Hepatocyte (in vitro differentiated cells): ENCODE results near the gene ZNF488. TPM values are rescaled to one million over a fixed set of nuclear protein-coding genes. Genes with fewer than 3 reads are reported as not detected.

Experiments
- DNase-seq: peaks from one replicate; pipeline ENCODE4 v3.0.0-alpha.2; 2016; ENCODE audit warnings: low spot score
- H2AFZ ChIP-seq: fragments of 200-600 bp; sonication (generic); 2 replicates; pipeline ENCODE4 v1.6.0; 2016; ENCODE audit warnings: antibody characterized with exemption, mild to moderate bottlenecking
- H3K27ac ChIP-seq: fragments of 200-600 bp; sonication (generic); 2 replicates; pipeline ENCODE4 v1.5.1; 2016; ENCODE audit warnings: mild to moderate bottlenecking
- H3K27me3 ChIP-seq: fragments of 200-600 bp; sonication (generic); 2 replicates; pipeline ENCODE4 v1.6.1; 2016
- H3K36me3 ChIP-seq: fragments of 200-600 bp; sonication (generic); replicated peaks from 2 replicates; pipeline ENCODE4 v1.5.1; 2016; ENCODE audit warnings: low read depth; ENCODE audit not compliant: insufficient read depth
- H3K4me1 ChIP-seq: fragments of 200-600 bp; sonication (generic); 2 replicates; pipeline ENCODE4 v1.5.1; 2016; ENCODE audit warnings: mild to moderate bottlenecking, moderate library complexity; ENCODE audit not compliant: insufficient read depth
- H3K4me2 ChIP-seq: fragments of 200-600 bp; sonication (generic); 2 replicates; pipeline ENCODE4 v1.6.0; 2016
- H3K4me3 ChIP-seq: fragments of 200-600 bp; sonication (generic); 2 replicates; pipeline ENCODE4 v1.5.1; 2016; ENCODE audit warnings: mild to moderate bottlenecking
- H3K79me2 ChIP-seq: fragments of 200-600 bp; sonication (generic); 2 replicates; pipeline ENCODE4 v1.6.0; 2017; ENCODE audit warnings: mild to moderate bottlenecking
- H3K9me2 ChIP-seq: fragments of 200-600 bp; sonication (generic); replicated peaks from 2 replicates; pipeline ENCODE4 v1.6.0; 2017; ENCODE audit warnings: mild to moderate bottlenecking; ENCODE audit not compliant: insufficient read depth
- H3K9me3 ChIP-seq: fragments of 200-600 bp; sonication (generic); 2 replicates; pipeline ENCODE4 v1.5.1; 2016; ENCODE audit warnings: low read depth, mild to moderate bottlenecking
- H4K20me1 ChIP-seq: fragments of 200-600 bp; sonication (generic); 2 replicates; pipeline ENCODE4 v1.6.0; 2016; ENCODE audit warnings: mild to moderate bottlenecking; ENCODE audit not compliant: insufficient read depth, poor library complexity, severe bottlenecking
- EZH2 ChIP-seq: fragments of 200-600 bp; sonication (generic); IDR thresholded peaks from 2 replicates; pipeline ENCODE4 v1.6.1; 2016; ENCODE audit warnings: antibody characterized with exemption, mild to moderate bottlenecking, borderline replicate concordance
- EZH2phosphoT487 ChIP-seq: fragments of 200-600 bp; sonication (generic); IDR thresholded peaks from one replicate; pipeline ENCODE4 v1.6.1; 2018; ENCODE audit warnings: antibody characterized with exemption, mild to moderate bottlenecking, low read depth, moderate library complexity; ENCODE audit not compliant: unreplicated experiment, severe bottlenecking
- WGBS: methylation state at CpG from one replicate; pipeline ENCODE4 v1.1.6; 2016; ENCODE audit warnings: low lambda C conversion rate; ENCODE audit errors: missing lambda C conversion rate; 5-methylcytosine and 5-hydroxymethylcytosine counted together
- polyA plus RNA-seq: library from polyadenylated mRNA; unstranded; fragments of >200 nt; fragmentation: Nextera tagmentation; extraction: Ambion mirVana; gene quantifications from 2 replicates; pipeline ENCODE4 v1.2.1, GENCODE V29; 2016
- total RNA-seq: library from RNA; depleted of rRNA; stranded (reverse); fragments of >200 nt; gene quantifications from 2 replicates; pipeline ENCODE4 v1.2.3, GENCODE V29; 2014
- TF ChIP-seq, protein P1 (sequence below): fragments of 200-600 bp; sonication (generic); IDR thresholded peaks from 2 replicates; pipeline ENCODE4 v1.5.1; 2016; ENCODE audit warnings: antibody characterized with exemption, mild to moderate bottlenecking; ENCODE audit not compliant: poor library complexity

Gene ZNF488
- total and polyA plus RNA-seq, 2 experiments from 2014 or later: 1.2 to 2.5 TPM

DNA sequence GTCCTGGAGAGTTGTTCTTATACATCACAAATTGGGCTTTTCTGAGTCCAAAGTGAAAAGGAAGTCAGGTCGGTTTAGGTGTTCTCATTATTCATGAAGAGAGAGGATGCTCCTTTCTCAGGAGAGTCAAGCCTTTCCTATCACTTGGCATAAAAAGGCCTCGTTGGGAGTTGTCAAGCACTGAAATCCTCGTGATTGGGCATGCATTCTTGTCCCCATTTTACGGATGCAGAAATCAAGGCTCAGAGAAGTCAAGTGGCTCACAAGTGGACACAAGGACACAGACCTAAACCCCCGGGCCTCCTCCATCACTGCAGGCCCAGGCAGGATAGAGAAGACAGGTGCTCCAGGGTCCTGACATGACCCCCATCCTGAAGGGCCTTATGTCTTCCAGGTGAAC, 27.4 kb downstream of the ZNF488 start:
- Histone ChIP-seq H4K20me1 (no peaks in the 10 kb centered on the region), H3K27ac (no peak overlapping the region), H3K4me1 (no peaks in the 10 kb centered on the region), H3K4me2 (no peak overlapping the region), H3K4me3 (no peak overlapping the region), H2AFZ (no peak overlapping the region), H3K27me3 (no peaks in the 10 kb centered on the region), H3K9me2 (no peaks in the 10 kb centered on the region), H3K36me3 (no peaks in the 10 kb centered on the region), H3K79me2 (no peaks in the 10 kb centered on the region), H3K9me3 (no peaks in the 10 kb centered on the region)
- no peak for DNase-seq
- whole genome bisulfite sequencing: 84% methylated on average over 5 of the region's 5 CpGs
- TF ChIP-seq, protein P1, sequence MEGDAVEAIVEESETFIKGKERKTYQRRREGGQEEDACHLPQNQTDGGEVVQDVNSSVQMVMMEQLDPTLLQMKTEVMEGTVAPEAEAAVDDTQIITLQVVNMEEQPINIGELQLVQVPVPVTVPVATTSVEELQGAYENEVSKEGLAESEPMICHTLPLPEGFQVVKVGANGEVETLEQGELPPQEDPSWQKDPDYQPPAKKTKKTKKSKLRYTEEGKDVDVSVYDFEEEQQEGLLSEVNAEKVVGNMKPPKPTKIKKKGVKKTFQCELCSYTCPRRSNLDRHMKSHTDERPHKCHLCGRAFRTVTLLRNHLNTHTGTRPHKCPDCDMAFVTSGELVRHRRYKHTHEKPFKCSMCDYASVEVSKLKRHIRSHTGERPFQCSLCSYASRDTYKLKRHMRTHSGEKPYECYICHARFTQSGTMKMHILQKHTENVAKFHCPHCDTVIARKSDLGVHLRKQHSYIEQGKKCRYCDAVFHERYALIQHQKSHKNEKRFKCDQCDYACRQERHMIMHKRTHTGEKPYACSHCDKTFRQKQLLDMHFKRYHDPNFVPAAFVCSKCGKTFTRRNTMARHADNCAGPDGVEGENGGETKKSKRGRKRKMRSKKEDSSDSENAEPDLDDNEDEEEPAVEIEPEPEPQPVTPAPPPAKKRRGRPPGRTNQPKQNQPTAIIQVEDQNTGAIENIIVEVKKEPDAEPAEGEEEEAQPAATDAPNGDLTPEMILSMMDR: no peak
- TF ChIP-seq EZH2 (no peak), EZH2phosphoT487 (no peak)

DNA sequence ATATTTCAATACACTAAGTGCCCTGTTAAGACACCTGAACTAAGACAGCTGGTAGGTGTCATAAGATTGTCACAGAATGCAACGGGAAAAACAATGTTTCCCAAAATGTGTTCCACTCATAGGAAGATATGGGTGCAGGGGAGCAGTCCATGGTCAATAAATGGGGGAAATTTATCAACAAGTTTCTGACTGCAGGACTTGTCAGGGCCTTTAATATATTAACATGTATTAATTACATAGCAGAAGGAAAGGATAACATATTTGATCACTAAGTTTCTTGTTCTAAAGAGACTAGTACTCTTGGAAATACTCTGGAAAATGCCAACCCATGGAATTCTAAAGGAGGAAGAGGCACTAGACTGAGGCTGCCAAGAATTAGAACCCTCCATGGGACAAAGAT, 29.2 kb downstream of the ZNF488 start:
- Histone ChIP-seq H3K79me2 (no peaks in the 10 kb centered on the region), H3K9me3 (no peaks in the 10 kb centered on the region), H3K27me3 (no peaks in the 10 kb centered on the region), H3K9me2 (no peaks in the 10 kb centered on the region), H3K27ac (no peak overlapping the region), H3K4me3 (no peak overlapping the region), H3K36me3 (no peaks in the 10 kb centered on the region), H2AFZ (no peak overlapping the region), H3K4me2 (no peak overlapping the region), H4K20me1 (no peaks in the 10 kb centered on the region), H3K4me1 (no peaks in the 10 kb centered on the region)
- 91% methylated on average over 1 of the region's 1 CpG for WGBS
- no peak for DNase-seq
- TF ChIP-seq EZH2 (no peak), EZH2phosphoT487 (no peak)
- TF ChIP-seq, protein P1: no peak

DNA sequence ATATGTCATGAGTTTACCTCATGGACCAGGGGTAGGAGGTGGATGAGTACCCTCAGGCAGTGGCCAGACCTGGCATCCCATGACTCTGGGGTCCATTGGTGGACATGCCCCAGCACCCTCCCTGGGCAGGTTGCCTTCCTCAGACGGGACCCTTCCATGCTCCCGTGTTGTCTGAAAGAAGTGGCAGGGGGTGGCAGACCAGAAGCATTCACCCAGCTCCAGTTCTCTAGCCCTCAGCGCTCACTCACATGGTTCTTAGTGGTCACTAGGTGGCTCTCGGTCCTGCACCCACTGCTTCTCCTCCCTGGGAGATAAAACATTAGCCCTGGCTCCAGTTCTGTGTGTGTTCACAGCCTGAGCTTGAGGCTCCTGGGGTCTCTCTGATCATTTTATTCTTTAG, 29.9 kb downstream of the ZNF488 start:
- no peaks in the 10 kb centered on the region for H3K79me2 ChIP-seq
- DNase-seq: peak; percentile 53
- H2AFZ ChIP-seq: no peak overlapping the region
- H3K9me3 ChIP-seq: no peaks in the 10 kb centered on the region
- no peaks in the 10 kb centered on the region for H3K9me2 ChIP-seq
- 53% methylated on average over 4 of the region's 4 CpGs for WGBS
- TF ChIP-seq EZH2 (no peak), EZH2phosphoT487 (no peak)
- TF ChIP-seq, protein P1: peak; percentile 38
- no peak overlapping the region for H3K27ac ChIP-seq
- H3K4me3 ChIP-seq: no peak overlapping the region
- H4K20me1 ChIP-seq: no peaks in the 10 kb centered on the region
- no peaks in the 10 kb centered on the region for H3K4me1 ChIP-seq
- no peaks in the 10 kb centered on the region for H3K36me3 ChIP-seq
- no peak overlapping the region for H3K4me2 ChIP-seq
- no peaks in the 10 kb centered on the region for H3K27me3 ChIP-seq

DNA sequence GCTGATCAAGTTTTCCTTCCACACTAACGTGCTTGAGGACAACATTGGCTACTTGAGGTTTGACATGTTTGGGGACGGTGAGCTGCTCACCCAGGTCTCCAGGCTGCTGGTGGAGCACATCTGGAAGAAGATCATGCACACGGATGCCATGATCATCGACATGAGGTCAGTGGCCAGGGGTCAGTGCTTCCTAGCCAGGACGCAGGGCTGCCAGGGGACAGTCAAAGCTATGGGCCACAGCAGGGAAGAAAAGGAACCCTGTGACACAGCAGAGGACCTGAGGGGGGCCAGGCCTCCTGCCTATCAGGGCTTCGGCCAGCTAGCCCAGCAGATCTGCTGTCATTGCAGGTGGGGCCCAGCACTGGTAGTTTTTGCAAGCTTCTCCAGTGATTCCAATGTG, 30.7 kb downstream of the ZNF488 start:
- Histone ChIP-seq H3K4me3 (no peak overlapping the region), H3K27me3 (no peaks in the 10 kb centered on the region), H4K20me1 (no peaks in the 10 kb centered on the region), H3K79me2 (no peaks in the 10 kb centered on the region), H3K27ac (no peak overlapping the region), H3K9me2 (no peaks in the 10 kb centered on the region), H2AFZ (no peak overlapping the region), H3K9me3 (no peaks in the 10 kb centered on the region), H3K36me3 (no peaks in the 10 kb centered on the region), H3K4me2 (no peak overlapping the region), H3K4me1 (no peaks in the 10 kb centered on the region)
- DNase-seq: no peak
- 97% methylated on average over 6 of the region's 6 CpGs for WGBS
- TF ChIP-seq, protein P1: no peak
- TF ChIP-seq EZH2phosphoT487: no peak
- no peak for TF ChIP-seq EZH2
